Amniotic stem cell (primary cell): ENCODE results near the gene ACTL7A.

Experiments used
- DNase-seq: peaks from one replicate; lab custom pipeline; 2025; lab: John Stamatoyannopoulos, UW

Gene ACTL7A

GRCh38 chr9:108850293-108850897 is 11.7 kb upstream of the ACTL7A start:
- DNase-seq = no peak

- no peak for DNase-seq
Measured at GRCh38 chr9:108851138-108851537, 10.9 kb upstream of the ACTL7A start.

GRCh38 chr9:108852079-108852478 is 10.0 kb upstream of the ACTL7A start:
- DNase-seq = no peak

GRCh38 chr9:108854094-108854493 is 8.0 kb upstream of the ACTL7A start:
- no peak for DNase-seq

GRCh38 chr9:108854641-108855528 is 7.2 kb upstream of the ACTL7A start:
- DNase-seq = no peak

GRCh38 chr9:108855529-108855886 is 6.6 kb upstream of the ACTL7A start:
- no peak for DNase-seq

GRCh38 chr9:108855888-108856287 is 6.2 kb upstream of the ACTL7A start, which contains the start of gene ACTL7B:
TSS of gene ACTL7B (minus strand) at chr9:108855986. CDS start at chr9:108855930, 56 bp downstream.
- no peak for DNase-seq

GRCh38 chr9:108857572-108857971 is 4.5 kb upstream of the ACTL7A start:
- DNase-seq = no peak

GRCh38 chr9:108859459-108860114 is 2.5 kb upstream of the ACTL7A start:
- no peak for DNase-seq

GRCh38 chr9:108860354-108860753 is 1.7 kb upstream of the ACTL7A start:
- DNase-seq = no peak

GRCh38 chr9:108860764-108861163 is 1.3 kb upstream of the ACTL7A start:
- no peak for DNase-seq

GRCh38 chr9:108861464-108861863 is 602 bp upstream of the ACTL7A start:
- no peak for DNase-seq

- DNase-seq = no peak
Measured at GRCh38 chr9:108863891-108864290, 1.8 kb downstream of the ACTL7A start.

- no peak for DNase-seq
Measured at GRCh38 chr9:108864446-108864845, 2.4 kb downstream of the ACTL7A start.

GRCh38 chr9:108865037-108865436 is 3.0 kb downstream of the ACTL7A start:
- DNase-seq = no peak

- no peak for DNase-seq
Measured at GRCh38 chr9:108866001-108866420, 3.9 kb downstream of the ACTL7A start.

GRCh38 chr9:108867116-108867515 is 5.0 kb downstream of the ACTL7A start:
- DNase-seq = no peak

GRCh38 chr9:108867829-108868228 is 5.8 kb downstream of the ACTL7A start:
- no peak for DNase-seq

- DNase-seq = no peak
Measured at GRCh38 chr9:108869092-108869725, 7.1 kb downstream of the ACTL7A start.

GRCh38 chr9:108874058-108874788 is 12.2 kb downstream of the ACTL7A start:
- no peak for DNase-seq

GRCh38 chr9:108876425-108876824 is 14.4 kb downstream of the ACTL7A start:
- no peak for DNase-seq

GRCh38 chr9:108877524-108877923 is 15.5 kb downstream of the ACTL7A start:
- DNase-seq = no peak
